Chondrocyte (in vitro differentiated cells): ENCODE data around the gene CELA1. TPM values are rescaled to one million over a fixed set of nuclear protein-coding genes. Genes with fewer than 3 reads are reported as not detected.
"Not testable (repeated sequence)": the region's sequence is repeated elsewhere in the genome, so short reads cannot be mapped to it uniquely, and the experiment has no call there.

Experiments
- DNase-seq: peaks from one replicate; pipeline ENCODE4 v3.0.0; 2021; ENCODE audit warnings: mixed read lengths, low spot score
- H3K27ac Mint-ChIP-seq: one replicate; pipeline ENCODE4 v1.8.0; 2021; ENCODE audit warnings: mild to moderate bottlenecking, moderate library complexity, mixed read lengths; ENCODE audit not compliant: unreplicated experiment
- H3K27me3 Mint-ChIP-seq: 2 replicates; pipeline ENCODE4 v1.8.0; 2021; ENCODE audit warnings: low read depth, mixed read lengths
- H3K36me3 Mint-ChIP-seq: 2 replicates; pipeline ENCODE4 v1.8.0; 2021; ENCODE audit warnings: low read depth, mixed read lengths
- H3K4me1 Mint-ChIP-seq: 2 replicates; pipeline ENCODE4 v1.8.0; 2021; ENCODE audit warnings: low read depth, mild to moderate bottlenecking, mixed read lengths
- H3K4me3 Mint-ChIP-seq: one replicate; pipeline ENCODE4 v1.8.0; 2021; ENCODE audit warnings: mild to moderate bottlenecking, moderate library complexity, mixed read lengths; ENCODE audit not compliant: unreplicated experiment
- H3K9me3 Mint-ChIP-seq: 2 replicates; pipeline ENCODE4 v1.8.0; 2021; ENCODE audit warnings: low read depth, mixed read lengths
- CTCF ChIP-seq: fragments of 200-600 bp; sonication (generic); IDR thresholded peaks from 2 replicates; pipeline ENCODE4 v1.5.0; 2021; ENCODE audit warnings: antibody characterized with exemption, mild to moderate bottlenecking, moderate library complexity
- total RNA-seq: library from RNA; stranded (reverse); gene quantifications from 3 replicates; pipeline ENCODE4 v1.2.1, GENCODE V29; 2021

Gene CELA1
- total RNA-seq, 1 donor from 2014 or later = not detected

GRCh38 chr12:51321882-51322281, 24.6 kb downstream of the CELA1 start:
- Mint-ChIP-seq H3K36me3 (no peaks in the 10 kb centered on the region), H3K27ac (no peak overlapping the region)

GRCh38 chr12:51320695-51321320, 25.7 kb downstream of the CELA1 start:
- Mint-ChIP-seq H3K36me3 (no peaks in the 10 kb centered on the region), H3K4me1 (peaks cover 2% of the 10 kb centered on the region), H3K9me3 (no peaks in the 10 kb centered on the region), H3K4me3 (no peak overlapping the region), H3K27ac (no peak overlapping the region), H3K27me3 (no peaks in the 10 kb centered on the region)
- no peak for TF ChIP-seq CTCF
- DNase-seq = no peak

More at GRCh38 chr12:51321882-51322281, 24.6 kb downstream of the CELA1 start:
- TF ChIP-seq CTCF = no peak
- no peaks in the 10 kb centered on the region for H3K9me3 Mint-ChIP-seq
- no peak overlapping the region for H3K4me3 Mint-ChIP-seq
- peaks cover 6% of the 10 kb centered on the region for H3K4me1 Mint-ChIP-seq
- no peak for DNase-seq
- no peaks in the 10 kb centered on the region for H3K27me3 Mint-ChIP-seq

- H3K27me3 Mint-ChIP-seq = no peaks in the 10 kb centered on the region
- DNase-seq = no peak
- no peak overlapping the region for H3K27ac Mint-ChIP-seq
- no peaks in the 10 kb centered on the region for H3K9me3 Mint-ChIP-seq
- H3K4me1 Mint-ChIP-seq = peaks cover 2% of the 10 kb centered on the region
- no peak for TF ChIP-seq CTCF
- H3K36me3 Mint-ChIP-seq = no peaks in the 10 kb centered on the region
- no peak overlapping the region for H3K4me3 Mint-ChIP-seq
Observed at GRCh38 chr12:51320311-51320694, 26.2 kb downstream of the CELA1 start.

- Mint-ChIP-seq H3K36me3 (no peaks in the 10 kb centered on the region), H3K9me3 (no peaks in the 10 kb centered on the region), H3K27ac (no peak overlapping the region), H3K4me3 (no peak overlapping the region), H3K27me3 (no peaks in the 10 kb centered on the region), H3K4me1 (peaks cover 2% of the 10 kb centered on the region)
- no peak for TF ChIP-seq CTCF
- DNase-seq = no peak
Observed at GRCh38 chr12:51318846-51319599, 27.5 kb downstream of the CELA1 start.

- H3K27me3 Mint-ChIP-seq = not testable (repeated sequence)
Observed at GRCh38 chr12:51318057-51318806, 28.2 kb downstream of the CELA1 start.

More at GRCh38 chr12:51318057-51318806, 28.2 kb downstream of the CELA1 start:
- H3K27ac Mint-ChIP-seq, DNase-seq, H3K9me3 Mint-ChIP-seq, H3K4me3 Mint-ChIP-seq, H3K4me1 Mint-ChIP-seq, H3K36me3 Mint-ChIP-seq: not testable (repeated sequence)
